ENCODE measurements around the gene MDP1.

Gene MDP1

GRCh38 chr14:24232645-24233537 is 17.0 kb upstream of the MDP1 start, which contains the start of gene GMPR2:
TSS of gene GMPR2 (plus strand) at chr14:24232929. CDS start at chr14:24233254, 325 bp downstream.
- no peak for DNase-seq (ENCODE audit: low spot score)
- no peak for TF ChIP-seq CTCF (IDR thresholded peaks at IDR 0.05; ENCODE audit: poor library complexity, severe bottlenecking)
- H3K4me1 ChIP-seq (ENCODE audit: insufficient read depth, poor library complexity, severe bottlenecking), result peaks cover 14% of the 10 kb centered on the region
- peak within 1 kb of the TSS; percentile 76 for H3K27ac ChIP-seq (ENCODE audit: poor library complexity, severe bottlenecking)
- no peaks in the 10 kb centered on the region for H3K27me3 ChIP-seq (ENCODE audit: insufficient read depth, poor library complexity, severe bottlenecking)
- peak within 1 kb of the TSS; percentile 67 for H3K4me3 ChIP-seq (ENCODE audit: severe bottlenecking)
- peaks cover 68% of the 10 kb centered on the region for H3K36me3 ChIP-seq (ENCODE audit: low read depth)
- no peaks in the 10 kb centered on the region for H3K9me3 ChIP-seq (ENCODE audit: severe bottlenecking)
- peak; percentile 55 for ATAC-seq (ENCODE audit: low read depth)

GRCh38 chr14:24232121-24232644 is 16.3 kb upstream of the MDP1 start, which contains the start of gene NEDD8:
TSS of gene NEDD8 (minus strand) at chr14:24232367. CDS start at chr14:24232267, 100 bp downstream.
- Histone ChIP-seq H3K27me3 (ENCODE audit: insufficient read depth, poor library complexity, severe bottlenecking) (no peaks in the 10 kb centered on the region), H3K27ac (ENCODE audit: poor library complexity, severe bottlenecking) (peak within 1 kb of the TSS; percentile 76), H3K9me3 (ENCODE audit: severe bottlenecking) (no peaks in the 10 kb centered on the region), H3K4me1 (ENCODE audit: insufficient read depth, poor library complexity, severe bottlenecking) (peaks cover 18% of the 10 kb centered on the region), H3K4me3 (ENCODE audit: severe bottlenecking) (peak within 1 kb of the TSS; percentile 67), H3K36me3 (ENCODE audit: low read depth) (peaks cover 68% of the 10 kb centered on the region)
- peak; percentile 99 for DNase-seq (ENCODE audit: low spot score)
- TF ChIP-seq CTCF (IDR thresholded peaks at IDR 0.05; ENCODE audit: poor library complexity, severe bottlenecking), result no peak
- peak; percentile 88 for ATAC-seq (ENCODE audit: low read depth)

GRCh38 chr14:24231263-24232120 is 15.6 kb upstream of the MDP1 start:
- H3K9me3 ChIP-seq (ENCODE audit: severe bottlenecking), result no peaks in the 10 kb centered on the region
- H3K36me3 ChIP-seq (ENCODE audit: low read depth), result peaks cover 68% of the 10 kb centered on the region
- peaks cover 25% of the 10 kb centered on the region for H3K4me1 ChIP-seq (ENCODE audit: insufficient read depth, poor library complexity, severe bottlenecking)
- H3K27ac ChIP-seq (ENCODE audit: poor library complexity, severe bottlenecking), result peak overlapping the region; percentile 76
- ATAC-seq (ENCODE audit: low read depth), result peak; percentile 20
- H3K27me3 ChIP-seq (ENCODE audit: insufficient read depth, poor library complexity, severe bottlenecking), result no peaks in the 10 kb centered on the region
- peak; percentile 76 for DNase-seq (ENCODE audit: low spot score)
- TF ChIP-seq CTCF (IDR thresholded peaks at IDR 0.05; ENCODE audit: poor library complexity, severe bottlenecking), result no peak
- peak overlapping the region; percentile 67 for H3K4me3 ChIP-seq (ENCODE audit: severe bottlenecking)

GRCh38 chr14:24228902-24229301 is 13.0 kb upstream of the MDP1 start:
- H3K4me3 ChIP-seq (ENCODE audit: severe bottlenecking), result no peak overlapping the region
- DNase-seq (ENCODE audit: low spot score) (no peak), ATAC-seq (ENCODE audit: low read depth) (no peak)
- TF ChIP-seq CTCF (IDR thresholded peaks at IDR 0.05; ENCODE audit: poor library complexity, severe bottlenecking), result no peak
- peaks cover 42% of the 10 kb centered on the region for H3K4me1 ChIP-seq (ENCODE audit: insufficient read depth, poor library complexity, severe bottlenecking)
- no peaks in the 10 kb centered on the region for H3K9me3 ChIP-seq (ENCODE audit: severe bottlenecking)
- H3K36me3 ChIP-seq (ENCODE audit: low read depth), result peaks cover 60% of the 10 kb centered on the region
- H3K27me3 ChIP-seq (ENCODE audit: insufficient read depth, poor library complexity, severe bottlenecking), result no peaks in the 10 kb centered on the region
- no peak overlapping the region for H3K27ac ChIP-seq (ENCODE audit: poor library complexity, severe bottlenecking)
